ENCODE results near the gene AMY1C. TPM values are rescaled to one million over a fixed set of nuclear protein-coding genes. Genes with fewer than 3 reads are reported as not detected.
"Not testable (repeated sequence)": the region's sequence is repeated elsewhere in the genome, so short reads cannot be mapped to it uniquely, and the experiment has no call there.

Gene AMY1C
- total RNA-seq (2014; rRNA removed; shearing (Covaris generic)): not detected in 2 replicates

GRCh38 chr1:103749598-103749997, at the start of gene AMY1C:
TSS of gene AMY1C (plus strand) at chr1:103749898. CDS start at chr1:103750470, 572 bp downstream.
- DNase-seq (ENCODE audit: low spot score): not testable (repeated sequence)

- DNase-seq (ENCODE audit: low spot score): not testable (repeated sequence)
These were observed 49.0 kb upstream of the AMY1C start for GRCh38 chr1:103700669-103701068.

- DNase-seq (ENCODE audit: low spot score): not testable (repeated sequence)
These were observed 48.4 kb upstream of the AMY1C start for GRCh38 chr1:103701256-103701655.

- DNase-seq (ENCODE audit: low spot score): not testable (repeated sequence)
These were observed 42.0 kb upstream of the AMY1C start for GRCh38 chr1:103707670-103708069.

GRCh38 chr1:103710381-103710780, 39.3 kb upstream of the AMY1C start:
- not testable (repeated sequence) for DNase-seq (ENCODE audit: low spot score)

GRCh38 chr1:103717404-103717803, 32.3 kb upstream of the AMY1C start:
- not testable (repeated sequence) for DNase-seq (ENCODE audit: low spot score)

GRCh38 chr1:103721473-103721872, 28.2 kb upstream of the AMY1C start:
- DNase-seq (ENCODE audit: low spot score): not testable (repeated sequence)

GRCh38 chr1:103735334-103735733, 14.4 kb upstream of the AMY1C start:
- DNase-seq (ENCODE audit: low spot score): not testable (repeated sequence)

GRCh38 chr1:103738031-103738430, 11.7 kb upstream of the AMY1C start:
- DNase-seq (ENCODE audit: low spot score): not testable (repeated sequence)

GRCh38 chr1:103744449-103744848, 5.2 kb upstream of the AMY1C start:
- DNase-seq (ENCODE audit: low spot score): not testable (repeated sequence)

GRCh38 chr1:103745040-103745439, 4.7 kb upstream of the AMY1C start:
- DNase-seq (ENCODE audit: low spot score): not testable (repeated sequence)

- not testable (repeated sequence) for DNase-seq (ENCODE audit: low spot score)
These were observed 1.4 kb upstream of the AMY1C start for GRCh38 chr1:103748273-103748672.

GRCh38 chr1:103761896-103762295, 12.2 kb downstream of the AMY1C start:
- no peak for DNase-seq (ENCODE audit: low spot score)

- no peak for DNase-seq (ENCODE audit: low spot score)
These were observed 30.2 kb downstream of the AMY1C start for GRCh38 chr1:103779932-103780331.

GRCh38 chr1:103783944-103784377, 34.3 kb downstream of the AMY1C start:
- DNase-seq (ENCODE audit: low spot score): no peak

GRCh38 chr1:103788377-103788776, 38.7 kb downstream of the AMY1C start:
- DNase-seq (ENCODE audit: low spot score): peak; percentile 8

- no peak for DNase-seq (ENCODE audit: low spot score)
These were observed 40.5 kb downstream of the AMY1C start for GRCh38 chr1:103790172-103790571.

Other genes starting within 250 kb of the AMY1C start
- 2.3 and 9.1 TPM in 2 replicates for gene RNPC3, start 224.2 kb upstream of the AMY1C start, total RNA-seq (2014; rRNA removed; shearing (Covaris generic))
- gene AMY2B, start 178.3 kb upstream of the AMY1C start, total RNA-seq (2014; rRNA removed; shearing (Covaris generic)): 0.41 and 0.76 TPM in 2 replicates
- gene AMY2A, start 132.5 kb upstream of the AMY1C start, total RNA-seq (2014; rRNA removed; shearing (Covaris generic)): not detected in 2 replicates
- gene AMY1A, start 94.1 kb upstream of the AMY1C start, total RNA-seq (2014; rRNA removed; shearing (Covaris generic)): not detected in 2 replicates
- gene AMY1B, start 53.7 kb upstream of the AMY1C start, total RNA-seq (2014; rRNA removed; shearing (Covaris generic)): not detected in 2 replicates

Data from H4 (cell line).